ENCODE data around the gene AMZ2.
"Not testable (repeated sequence)": the region's sequence is repeated elsewhere in the genome, so short reads cannot be mapped to it uniquely, and the experiment has no call there.

AMZ2 gene

GRCh38 chr17:68220786-68221185, 27.1 kb upstream of the AMZ2 start:
- not testable (repeated sequence) for DNase-seq (ENCODE audit: low read depth in 2 of 2)

DNA sequence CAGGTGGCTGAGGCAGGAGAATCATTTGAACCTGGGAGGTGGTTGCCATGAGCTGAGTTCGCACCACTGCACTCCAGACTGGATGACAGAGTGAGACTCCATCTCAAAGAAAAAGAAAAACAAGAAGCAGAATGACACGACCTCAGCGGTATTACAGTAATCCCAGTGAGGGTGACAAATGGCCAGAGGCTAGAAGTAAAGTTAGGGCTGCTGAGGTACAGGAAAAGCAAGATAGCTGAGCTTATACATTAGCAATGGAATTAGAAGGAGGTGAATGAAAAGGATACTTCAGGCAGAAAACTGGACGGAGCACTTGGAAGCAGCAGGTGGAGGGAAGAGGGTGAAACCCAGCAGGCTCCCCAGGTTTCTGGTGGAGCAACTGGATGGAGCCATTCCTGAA, 26.1 kb upstream of the AMZ2 start:
- DNase-seq (ENCODE audit: low read depth in 2 of 2): no peak

DNA sequence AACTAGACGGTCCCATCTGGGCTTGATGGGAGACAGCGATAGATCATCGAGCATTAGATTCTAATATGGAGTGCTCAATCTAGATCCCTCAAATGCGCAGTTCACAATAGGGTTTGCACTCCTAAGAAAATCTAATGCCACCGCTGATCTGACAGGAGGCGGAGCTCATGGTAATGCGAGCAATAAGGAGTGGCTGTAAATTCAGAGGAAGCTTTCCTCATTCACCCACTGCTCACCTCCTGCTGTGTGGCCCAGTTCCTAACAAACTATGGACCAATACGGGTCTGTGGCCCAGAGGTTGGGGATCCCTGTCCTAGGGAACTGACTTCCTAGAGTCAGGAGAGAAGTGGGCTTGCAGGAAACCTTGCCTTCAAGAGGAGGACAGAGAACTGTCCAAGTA, 25.2 kb upstream of the AMZ2 start:
- no peak for DNase-seq (ENCODE audit: low read depth in 2 of 2)

GRCh38 chr17:68225055-68225454, 22.8 kb upstream of the AMZ2 start:
- DNase-seq (ENCODE audit: low read depth in 2 of 2): not testable (repeated sequence)

GRCh38 chr17:68228039-68228680, 19.7 kb upstream of the AMZ2 start:
- not testable (repeated sequence) for DNase-seq (ENCODE audit: low read depth in 2 of 2)

DNA sequence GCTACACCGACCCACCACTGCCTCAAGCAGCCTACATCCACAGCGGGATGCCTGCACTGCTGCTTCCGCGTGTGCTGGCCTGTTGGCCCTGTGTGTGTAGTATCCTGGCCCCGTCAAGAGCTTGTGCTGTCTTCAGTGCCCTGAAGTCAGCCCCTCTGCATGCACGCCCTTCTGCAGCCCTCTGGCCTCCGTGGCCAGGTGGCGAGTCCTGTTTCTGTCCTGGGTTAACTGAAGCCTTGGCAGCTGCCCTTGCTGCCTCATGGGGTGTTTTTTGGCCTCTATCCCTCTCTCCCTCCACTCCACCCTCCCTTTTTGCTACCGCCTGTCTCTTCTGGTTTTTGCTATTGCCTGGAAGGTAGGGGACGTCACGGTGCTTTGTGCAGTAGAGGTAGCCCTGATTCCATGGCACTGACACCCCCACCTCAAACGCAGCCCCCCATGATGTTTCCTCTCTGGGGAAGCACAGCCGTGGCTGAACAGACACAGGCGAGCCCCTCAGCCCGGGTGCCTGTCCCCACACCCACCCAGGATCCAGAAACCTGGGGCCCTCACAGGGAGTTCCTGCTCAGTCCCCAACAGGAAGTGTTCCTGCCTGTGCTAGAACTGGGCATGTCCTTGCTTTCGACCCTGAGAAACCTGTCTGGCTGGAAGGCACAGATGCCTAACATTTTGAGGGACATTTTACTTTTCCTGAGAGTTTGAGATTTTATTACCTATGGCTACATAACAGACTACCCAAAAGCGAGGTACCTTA, 18.8 kb upstream of the AMZ2 start:
- DNase-seq (ENCODE audit: low read depth in 2 of 2): no peak

- DNase-seq (ENCODE audit: low read depth in 2 of 2): no peak
Measured at GRCh38 chr17:68229619-68230018, 18.2 kb upstream of the AMZ2 start.

DNA sequence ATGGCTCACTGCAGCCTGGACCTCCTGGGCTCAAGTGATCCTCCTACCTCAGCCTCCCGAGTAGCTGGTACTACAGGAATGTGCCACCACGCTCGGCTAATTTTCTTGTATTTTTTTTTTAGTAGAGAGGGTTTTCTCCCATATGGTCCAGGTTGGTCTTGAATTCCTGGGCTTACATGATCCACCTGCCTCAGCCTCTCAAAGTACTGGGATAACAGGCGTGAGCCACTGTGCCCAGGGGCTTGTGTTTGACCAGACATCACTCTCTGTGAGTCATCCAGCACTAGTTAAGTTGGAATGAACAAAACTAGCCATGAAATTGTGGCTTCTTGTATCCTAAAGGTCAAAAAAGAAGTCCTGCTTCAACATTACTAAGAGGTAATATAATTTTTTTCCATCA, 16.7 kb upstream of the AMZ2 start:
- DNase-seq (ENCODE audit: low read depth in 2 of 2): not testable (repeated sequence)

DNA sequence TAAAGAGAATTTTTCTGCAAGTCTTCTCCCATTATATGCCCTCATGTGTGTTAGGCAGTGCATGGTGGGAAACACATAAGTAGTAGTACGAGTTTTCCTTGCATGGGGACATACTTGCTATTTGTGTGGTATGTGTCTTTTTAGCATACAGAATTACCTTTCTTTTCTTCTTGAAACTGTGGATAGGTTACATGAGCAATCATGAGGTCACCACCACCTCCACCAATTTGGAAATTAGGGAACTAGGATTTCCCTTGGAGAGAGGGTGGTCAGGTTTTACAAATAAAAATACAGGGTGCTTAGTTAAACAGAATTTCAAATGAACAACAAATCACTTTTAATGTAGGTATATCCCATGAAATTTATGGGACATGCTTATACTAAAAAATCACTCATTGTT, 16.3 kb upstream of the AMZ2 start:
- no peak for DNase-seq (ENCODE audit: low read depth in 2 of 2)

DNA sequence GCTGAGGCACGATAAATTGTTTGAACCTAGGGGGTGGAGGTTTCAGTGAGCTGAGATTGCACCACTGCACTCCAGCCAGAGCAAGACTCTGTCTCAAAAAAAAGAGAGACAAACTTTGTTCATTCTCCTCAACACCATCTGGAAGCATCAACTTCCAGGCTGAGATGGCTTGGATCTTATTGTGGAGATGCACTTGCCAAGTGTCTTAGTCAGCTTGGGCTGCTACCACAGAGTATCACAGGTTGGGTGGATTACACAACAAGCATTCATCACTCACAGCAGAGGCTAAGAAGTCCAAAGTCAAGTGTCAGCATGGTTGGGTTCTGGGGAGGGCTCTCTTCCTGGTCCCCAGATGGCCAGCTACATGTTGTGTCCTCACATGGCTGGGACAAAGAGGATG, 15.1 kb upstream of the AMZ2 start:
- not testable (repeated sequence) for DNase-seq (ENCODE audit: low read depth in 2 of 2)

- DNase-seq (ENCODE audit: low read depth in 2 of 2): not testable (repeated sequence)
Measured at GRCh38 chr17:68234726-68235335, 13.0 kb upstream of the AMZ2 start.

GRCh38 chr17:68235336-68235791, 12.5 kb upstream of the AMZ2 start:
- not testable (repeated sequence) for DNase-seq (ENCODE audit: low read depth in 2 of 2)

- not testable (repeated sequence) for DNase-seq (ENCODE audit: low read depth in 2 of 2)
Measured at GRCh38 chr17:68237369-68238163, 10.3 kb upstream of the AMZ2 start.

DNA sequence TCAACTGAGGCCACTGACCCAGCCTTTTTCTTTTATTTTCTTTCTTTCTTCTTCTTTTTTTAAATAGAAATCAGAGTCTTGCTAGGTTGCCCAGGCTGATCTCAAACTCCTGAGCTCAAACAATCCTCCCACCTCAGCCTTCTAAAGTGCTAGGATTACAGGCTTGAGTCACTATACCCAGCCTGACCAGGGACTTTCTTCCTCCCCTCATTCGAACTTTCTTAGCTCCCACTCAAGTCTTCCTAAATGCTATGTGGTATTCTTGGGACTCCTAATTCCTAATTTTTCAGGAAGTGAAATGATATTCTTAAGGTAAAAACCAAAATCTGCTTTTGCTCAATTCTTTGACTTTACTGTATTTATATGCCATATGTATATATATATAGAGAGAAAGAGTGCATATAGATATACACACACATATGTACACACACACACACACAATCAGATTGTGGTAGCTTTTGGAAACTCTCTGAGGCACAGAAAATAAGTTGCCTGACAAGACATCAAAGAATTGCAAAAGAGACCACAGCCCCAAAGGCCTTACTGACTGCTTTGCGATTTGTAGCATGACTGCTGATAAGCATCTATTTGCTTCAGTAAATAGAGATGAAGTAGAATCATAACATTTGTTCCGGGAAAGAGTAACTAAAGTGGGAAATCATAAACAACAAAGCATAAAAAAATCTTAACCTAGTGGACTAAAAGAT, 9.5 kb upstream of the AMZ2 start:
- no peak for DNase-seq (ENCODE audit: low read depth in 2 of 2)

DNA sequence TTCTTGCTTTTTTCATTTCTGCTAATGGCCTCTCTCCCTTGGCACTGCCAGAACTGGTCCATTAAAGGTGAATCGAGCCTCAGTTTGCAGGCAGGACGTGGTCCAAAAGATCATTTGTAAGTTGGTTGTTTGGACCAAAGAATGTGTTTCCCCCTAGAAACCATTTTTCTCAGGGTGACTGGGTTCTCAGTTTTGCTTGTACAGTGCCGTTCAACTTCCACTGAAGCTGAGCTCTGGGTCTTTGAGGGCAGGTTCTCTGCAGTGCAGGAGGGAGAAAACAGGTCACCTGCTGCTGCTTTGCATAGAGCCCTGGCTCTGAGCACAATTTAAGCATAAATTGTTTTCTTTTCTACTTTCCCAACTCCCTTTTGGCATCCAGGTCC, 9.0 kb upstream of the AMZ2 start:
- no peak for DNase-seq (ENCODE audit: low read depth in 2 of 2)

DNA sequence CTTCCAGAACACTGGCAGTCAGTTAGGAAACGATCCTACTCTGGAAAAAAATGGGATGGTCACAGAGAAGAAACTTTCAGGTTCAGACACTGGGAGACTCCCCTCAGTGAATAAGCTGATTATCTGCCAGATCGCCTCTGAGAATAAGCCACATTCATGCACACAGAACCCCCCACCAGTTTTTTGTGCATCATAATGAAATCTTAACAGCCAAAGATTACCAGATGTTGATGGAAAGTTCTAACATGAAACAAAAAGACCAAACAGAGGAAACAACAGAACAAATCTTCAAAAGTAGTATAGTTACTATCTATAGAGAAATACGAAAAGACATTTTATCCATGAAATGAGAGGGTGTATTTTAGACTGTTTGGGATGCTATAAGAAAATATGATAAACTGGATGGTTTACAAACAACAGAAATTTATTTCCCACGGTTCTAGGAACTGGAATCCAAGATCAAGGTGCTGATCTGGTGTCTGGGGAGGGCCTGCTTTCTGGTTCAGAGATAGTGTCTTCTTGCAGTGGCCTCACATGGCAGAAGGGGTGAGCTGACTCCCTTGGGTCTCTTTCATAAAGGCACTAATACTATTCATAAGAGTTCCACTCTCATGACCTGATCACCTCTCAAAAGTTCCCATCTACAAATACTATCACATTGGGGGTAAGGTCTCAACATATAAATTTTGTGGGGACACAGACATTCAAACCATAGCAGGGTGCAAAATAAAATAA, 8.0 kb upstream of the AMZ2 start:
- no peak for DNase-seq (ENCODE audit: low read depth in 2 of 2)

DNA sequence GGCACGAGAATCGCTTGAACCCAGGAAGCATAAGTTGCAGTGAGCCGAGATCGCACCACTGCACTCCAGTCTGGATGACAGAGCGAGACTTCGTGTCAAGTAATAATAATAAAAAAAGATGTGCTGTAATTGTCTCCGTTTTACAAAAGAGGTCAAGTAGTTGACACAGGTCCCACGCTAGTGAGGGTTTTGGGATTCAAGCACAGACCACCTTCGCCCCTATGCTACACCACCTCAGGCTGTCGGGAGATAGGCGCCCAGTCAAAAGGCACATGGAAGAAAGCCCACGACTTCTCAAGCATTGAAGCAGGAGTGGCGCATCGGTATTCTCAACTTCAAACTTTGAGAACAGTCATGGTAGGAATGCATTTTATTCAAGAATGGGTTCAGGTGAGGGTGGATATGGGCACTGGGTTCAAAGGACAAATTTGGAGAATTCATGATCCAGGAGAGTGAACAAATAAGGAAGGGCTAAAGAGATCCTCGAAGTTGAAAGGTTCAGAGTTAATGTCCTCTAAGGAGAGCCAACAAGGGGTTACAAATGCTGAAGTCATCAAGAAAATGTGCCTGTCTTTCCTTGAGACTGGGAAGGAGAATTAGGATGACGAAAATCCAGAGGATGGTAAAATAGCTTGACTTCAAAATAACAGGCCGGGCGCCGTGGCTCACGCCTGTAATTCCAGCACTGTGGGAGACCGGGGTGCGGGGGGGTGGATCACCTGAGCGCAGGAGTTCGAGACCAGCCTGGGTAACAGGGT, 1.4 kb upstream of the AMZ2 start:
- no peak for DNase-seq (ENCODE audit: low read depth in 2 of 2)

DNA sequence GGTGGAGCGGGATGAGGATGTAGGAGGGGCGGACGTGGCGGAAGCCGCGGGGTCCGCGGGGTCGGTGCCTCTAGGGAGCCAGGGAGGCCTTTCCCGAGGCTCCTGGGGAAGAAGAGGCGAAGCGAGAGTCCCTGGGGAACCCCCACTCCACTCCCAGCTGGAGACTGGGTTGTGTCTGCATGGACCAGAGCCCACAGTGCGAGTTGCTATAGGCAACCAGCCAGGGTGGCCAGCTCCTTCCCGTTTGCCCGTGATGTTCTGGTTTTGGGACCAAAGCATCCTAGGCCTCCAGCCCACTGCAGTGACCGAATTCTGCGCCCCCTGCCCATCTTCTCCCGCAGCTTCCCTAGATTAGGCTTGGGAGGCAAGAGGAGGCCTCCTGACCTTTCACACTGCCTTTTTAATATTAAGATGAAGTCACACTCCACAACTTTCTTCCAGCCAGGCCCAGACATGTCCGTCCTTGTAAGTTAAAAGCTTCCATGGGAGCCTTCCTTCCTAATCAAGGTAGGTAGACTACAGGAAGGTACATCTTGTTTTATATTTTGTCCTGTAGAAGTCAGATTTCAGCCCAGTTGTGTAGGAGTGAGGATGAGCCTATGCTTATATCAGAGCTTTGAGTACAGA, 469 bp downstream of the AMZ2 start:
- DNase-seq (ENCODE audit: low read depth in 2 of 2): no peak

DNA sequence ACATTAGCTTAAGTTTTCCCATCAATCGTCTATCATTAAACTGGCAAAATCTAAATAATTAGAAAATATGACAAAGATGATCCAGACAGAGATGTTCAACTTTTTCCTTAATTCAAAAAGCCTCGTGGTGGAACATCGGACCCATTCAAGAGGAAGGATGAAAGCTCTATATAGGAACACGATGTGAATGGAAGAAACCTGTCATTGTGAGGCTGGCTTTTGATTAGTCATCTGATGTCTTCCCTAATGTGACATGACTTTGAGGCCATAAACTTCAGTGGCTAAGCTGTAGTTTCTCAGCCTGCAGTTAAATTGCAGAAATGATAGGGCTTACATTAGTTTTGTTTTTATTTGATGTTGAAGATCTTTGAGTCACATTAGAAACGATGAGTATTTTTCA, 1.0 kb downstream of the AMZ2 start:
- DNase-seq (ENCODE audit: low read depth in 2 of 2): no peak

GRCh38 chr17:68249354-68249765, 1.5 kb downstream of the AMZ2 start:
- DNase-seq (ENCODE audit: low read depth in 2 of 2): no peak
